Adipose tissue (tissue), 3 donors: ENCODE results near the gene DHX8. TPM values are rescaled to one million over a fixed set of nuclear protein-coding genes. Genes with fewer than 3 reads are reported as not detected.
"Not testable (repeated sequence)": the region's sequence is repeated elsewhere in the genome, so short reads cannot be mapped to it uniquely, and the experiment has no call there.

ENCODE experiments used
- H3K27ac ChIP-seq: one replicate; pipeline ENCODE4 v1.5.1; 2013; ENCODE audit warnings: low read depth, low read length
- WGBS, 3 donors: extraction: QIAGEN DNeasy Blood & Tissue Kit; methylation state at CpG; one replicate each; pipeline ENCODE4 v1.1.7; 2013; 5-methylcytosine and 5-hydroxymethylcytosine counted together
- polyA plus RNA-seq, 3 donors: library from polyadenylated mRNA; stranded (reverse); fragments of 200-250 nt; gene quantifications; one replicate each; pipeline ENCODE4 v1.2.3, GENCODE V29; 2013
- donor health status: healthy with polysubstance abuse.
- donor health status: Bipolar disorder and iron deficiency.
- donor health status: healthy.

The DHX8 gene
- polyA plus RNA-seq, 3 donors = 12.9 to 18.2 (median 16.7) TPM

- not testable (repeated sequence) for H3K27ac ChIP-seq
- WGBS, 3 donors = 96 to 98% (median 96%) methylated on average over 7 of the region's 7 CpGs
Measured at GRCh38 chr17:43509440-43509839, 25.7 kb downstream of the DHX8 start.

GRCh38 chr17:43511199-43511598 is 27.4 kb downstream of the DHX8 start:
- not testable (repeated sequence) for H3K27ac ChIP-seq
- WGBS, 3 donors = 94 to 100% (median 98%) methylated on average over 3 of the region's 3 CpGs

GRCh38 chr17:43515656-43516055 is 31.9 kb downstream of the DHX8 start:
- H3K27ac ChIP-seq = no peak overlapping the region
- WGBS, 3 donors = 94 to 100% (median 97%) methylated on average over 1 of the region's 1 CpG

GRCh38 chr17:43517161-43517560 is 33.4 kb downstream of the DHX8 start:
- WGBS, 3 donors = 68 to 85% (median 73%) methylated on average over 6 of the region's 6 CpGs
- H3K27ac ChIP-seq = no peak overlapping the region

- WGBS, 3 donors = 72 to 79% (median 75%) methylated on average over 8 of the region's 8 CpGs
- no peak overlapping the region for H3K27ac ChIP-seq
Measured at GRCh38 chr17:43517615-43518386, 34.0 kb downstream of the DHX8 start.

GRCh38 chr17:43521389-43521788 is 37.6 kb downstream of the DHX8 start:
- no peak overlapping the region for H3K27ac ChIP-seq
- 96 to 97% (median 97%) methylated on average over 4 of the region's 4 CpGs for WGBS, 3 donors

- H3K27ac ChIP-seq = no peak overlapping the region
- WGBS, 3 donors = 93 to 96% (median 94%) methylated on average over 8 of the region's 8 CpGs
Measured at GRCh38 chr17:43524945-43525575, 41.3 kb downstream of the DHX8 start.

- WGBS, 3 donors = 82 to 89% (median 86%) methylated on average over 7 of the region's 7 CpGs
- no peak overlapping the region for H3K27ac ChIP-seq
Measured at GRCh38 chr17:43526886-43527648, 43.3 kb downstream of the DHX8 start.

GRCh38 chr17:43528319-43528987 is 44.7 kb downstream of the DHX8 start:
- WGBS, 3 donors = 74 to 81% (median 78%) methylated on average over 13 of the region's 13 CpGs

GRCh38 chr17:43528988-43529814 is 45.4 kb downstream of the DHX8 start:
- WGBS, 3 donors = 90 to 94% (median 94%) methylated on average over 20 of the region's 20 CpGs
- no peak overlapping the region for H3K27ac ChIP-seq

More at GRCh38 chr17:43528319-43528987, 44.7 kb downstream of the DHX8 start:
- H3K27ac ChIP-seq = no peak overlapping the region

GRCh38 chr17:43529947-43530287 is 46.1 kb downstream of the DHX8 start:
- no peak overlapping the region for H3K27ac ChIP-seq
- 33 to 59% (median 37%) methylated on average over 5 to 6 of the region's 6 CpGs for WGBS, 3 donors

- no peak overlapping the region for H3K27ac ChIP-seq
- WGBS, 3 donors = 8 to 30% (median 24%) methylated on average over 23 of the region's 23 CpGs
Measured at GRCh38 chr17:43530288-43531081, 46.7 kb downstream of the DHX8 start.

- H3K27ac ChIP-seq = no peak overlapping the region
- WGBS, 3 donors = 25 to 48% (median 43%) methylated on average over 3 of the region's 3 CpGs
Measured at GRCh38 chr17:43531082-43531378, 47.3 kb downstream of the DHX8 start.

GRCh38 chr17:43531955-43532354 is 48.2 kb downstream of the DHX8 start:
- H3K27ac ChIP-seq = no peak overlapping the region
- 75 to 93% (median 87%) methylated on average over 8 of the region's 8 CpGs for WGBS, 3 donors

GRCh38 chr17:43532581-43532980 is 48.8 kb downstream of the DHX8 start:
- WGBS, 3 donors = 87 to 92% (median 91%) methylated on average over 10 of the region's 10 CpGs
- no peak overlapping the region for H3K27ac ChIP-seq

GRCh38 chr17:43533699-43534098 is 49.9 kb downstream of the DHX8 start:
- WGBS, 3 donors = 95 to 98% (median 96%) methylated on average over 4 of the region's 4 CpGs

GRCh38 chr17:43534909-43535308 is 51.1 kb downstream of the DHX8 start:
- WGBS, 3 donors = 86 to 93% (median 91%) methylated on average over 5 of the region's 5 CpGs

More at GRCh38 chr17:43533699-43534098, 49.9 kb downstream of the DHX8 start:
- no peak overlapping the region for H3K27ac ChIP-seq

More at GRCh38 chr17:43534909-43535308, 51.1 kb downstream of the DHX8 start:
- H3K27ac ChIP-seq = no peak overlapping the region
